ENCODE measurements around the gene BLVRB.
A peak's percentile ranks its signal among the peaks of the same experiment; 100 is the strongest.

BLVRB gene

DNA sequence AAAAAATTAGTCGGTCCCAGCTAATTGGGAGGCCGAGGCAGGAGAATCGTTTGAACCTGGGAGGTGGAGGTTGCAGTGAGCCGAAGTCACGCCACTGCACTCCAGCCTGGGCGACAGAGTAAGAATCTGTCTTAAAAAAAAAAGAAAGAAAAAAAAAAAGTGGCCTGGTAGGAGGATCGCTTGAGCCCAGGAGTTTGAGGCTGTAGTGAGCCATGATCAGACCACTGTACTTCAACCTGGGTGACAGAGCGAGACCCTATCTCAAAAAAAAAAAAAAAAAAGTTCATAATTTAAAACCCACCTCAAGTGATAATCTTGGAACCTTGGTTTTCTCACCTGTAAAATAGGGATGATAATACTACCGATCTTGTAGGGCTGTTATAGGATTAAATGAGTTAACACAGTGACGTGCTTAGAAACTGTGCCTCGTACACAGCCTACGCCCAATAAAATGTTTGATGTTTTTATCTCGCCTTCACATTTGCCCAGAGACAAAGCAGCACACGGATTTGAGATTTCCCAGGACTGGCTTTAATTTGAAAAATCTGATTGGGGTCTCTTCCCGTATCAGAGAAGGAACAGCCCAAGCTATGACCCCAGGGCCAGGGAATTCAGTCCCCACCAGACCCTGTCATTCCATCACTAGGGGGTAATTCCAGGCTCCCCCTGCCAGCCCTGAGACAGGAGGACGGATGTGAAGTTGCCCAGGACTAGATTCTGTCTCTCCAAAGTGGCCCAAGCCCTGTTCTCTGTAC lies 43.4 kb downstream of the BLVRB start:
- TF ChIP-seq CTCF (conservative IDR thresholded peaks at IDR 0.05; ENCODE audit: low read length) (no peak), EZH2phosphoT487 (IDR thresholded peaks at IDR 0.05; ENCODE audit: borderline replicate concordance) (no peak)
- H3K27me3 ChIP-seq (ENCODE audit: insufficient read depth, low read length, poor library complexity, severe bottlenecking) = no peaks in the 10 kb centered on the region
- no peaks in the 10 kb centered on the region for H4K20me1 ChIP-seq (ENCODE audit: insufficient read depth, low read length, poor library complexity, severe bottlenecking)
- H3K9ac ChIP-seq (ENCODE audit: low read depth, low read length, poor library complexity, severe bottlenecking) = peak overlapping the region; percentile 70
- no peak overlapping the region for H3K4me3 ChIP-seq (ENCODE audit: low read length, poor library complexity, severe bottlenecking)
- peaks cover 7% of the 10 kb centered on the region; the same call in 1 of the 2 replicates for H3K79me2 ChIP-seq (ENCODE audit: insufficient read depth, low read length)
- no peaks in the 10 kb centered on the region for H3F3A ChIP-seq (ENCODE audit: low read depth)
- H3K9me3 ChIP-seq (ENCODE audit: insufficient read depth, low read depth, low read length) = no peaks in the 10 kb centered on the region
- peak overlapping the region; percentile 85 for H3K4me2 ChIP-seq (ENCODE audit: low read depth, low read length, poor library complexity, severe bottlenecking)
- no peak overlapping the region for H2AFZ ChIP-seq (ENCODE audit: low read length)
- H3K36me3 ChIP-seq (ENCODE audit: insufficient read depth, low read length) = no peaks in the 10 kb centered on the region
- H3K4me1 ChIP-seq (ENCODE audit: insufficient read depth, low read length, poor library complexity, severe bottlenecking) = peaks cover 16% of the 10 kb centered on the region
- no peaks in the 10 kb centered on the region for H3K9me2 ChIP-seq (replicated peaks; ENCODE audit: low read depth, low read length)

GRCh38 chr19:40420766-40421765 lies 44.5 kb downstream of the BLVRB start:
- Histone ChIP-seq H4K20me1 (ENCODE audit: insufficient read depth, low read length, poor library complexity, severe bottlenecking) (no peaks in the 10 kb centered on the region), H3K4me3 (ENCODE audit: low read length, poor library complexity, severe bottlenecking) (peak overlapping the region; percentile 73), H3K36me3 (ENCODE audit: insufficient read depth, low read length) (no peaks in the 10 kb centered on the region), H3K79me2 (ENCODE audit: insufficient read depth, low read length) (peaks cover 7% of the 10 kb centered on the region; the same call in 1 of the 2 replicates), H3K9me3 (ENCODE audit: insufficient read depth, low read depth, low read length) (no peaks in the 10 kb centered on the region), H2AFZ (ENCODE audit: low read length) (peak overlapping the region; percentile 80), H3K9ac (ENCODE audit: low read depth, low read length, poor library complexity, severe bottlenecking) (peak overlapping the region; percentile 70), H3K9me2 (replicated peaks; ENCODE audit: low read depth, low read length) (no peaks in the 10 kb centered on the region), H3K4me1 (ENCODE audit: insufficient read depth, low read length, poor library complexity, severe bottlenecking) (peaks cover 12% of the 10 kb centered on the region), H3K4me2 (ENCODE audit: low read depth, low read length, poor library complexity, severe bottlenecking) (peak overlapping the region; percentile 85), H3K27me3 (ENCODE audit: insufficient read depth, low read length, poor library complexity, severe bottlenecking) (no peaks in the 10 kb centered on the region), H3F3A (ENCODE audit: low read depth) (no peaks in the 10 kb centered on the region)
- TF ChIP-seq EZH2phosphoT487 (IDR thresholded peaks at IDR 0.05; ENCODE audit: borderline replicate concordance) = no peak
- TF ChIP-seq CTCF (conservative IDR thresholded peaks at IDR 0.05; ENCODE audit: low read length) = peak; percentile 86

GRCh38 chr19:40420451-40420765 lies 45.1 kb downstream of the BLVRB start:
- Histone ChIP-seq H3K9ac (ENCODE audit: low read depth, low read length, poor library complexity, severe bottlenecking) (peak overlapping the region; percentile 70), H3K27me3 (ENCODE audit: insufficient read depth, low read length, poor library complexity, severe bottlenecking) (no peaks in the 10 kb centered on the region), H3K79me2 (ENCODE audit: insufficient read depth, low read length) (peaks cover 7% of the 10 kb centered on the region; the same call in 1 of the 2 replicates), H3K4me2 (ENCODE audit: low read depth, low read length, poor library complexity, severe bottlenecking) (peak overlapping the region; percentile 85), H3K9me3 (ENCODE audit: insufficient read depth, low read depth, low read length) (no peaks in the 10 kb centered on the region), H3F3A (ENCODE audit: low read depth) (no peaks in the 10 kb centered on the region), H3K4me3 (ENCODE audit: low read length, poor library complexity, severe bottlenecking) (peak overlapping the region; percentile 73), H3K36me3 (ENCODE audit: insufficient read depth, low read length) (no peaks in the 10 kb centered on the region), H2AFZ (ENCODE audit: low read length) (peak overlapping the region; percentile 80), H3K4me1 (ENCODE audit: insufficient read depth, low read length, poor library complexity, severe bottlenecking) (peaks cover 11% of the 10 kb centered on the region), H4K20me1 (ENCODE audit: insufficient read depth, low read length, poor library complexity, severe bottlenecking) (no peaks in the 10 kb centered on the region), H3K9me2 (replicated peaks; ENCODE audit: low read depth, low read length) (no peaks in the 10 kb centered on the region)
- TF ChIP-seq EZH2phosphoT487 (IDR thresholded peaks at IDR 0.05; ENCODE audit: borderline replicate concordance) (no peak), CTCF (conservative IDR thresholded peaks at IDR 0.05; ENCODE audit: low read length) (no peak)

All from Loucy (cell line).